IMR-90 (cell line): ENCODE results near the gene ANKFY1. TPM values are rescaled to one million over a fixed set of nuclear protein-coding genes. Genes with fewer than 3 reads are reported as not detected.

Experiments used
- ATAC-seq: fragments of 200-7000 bp; cut with Tn5 transposase; 2 replicates; pipeline ENCODE4 v1.9.1; 2020; ENCODE audit warnings: low read depth, mild to moderate bottlenecking, moderate library complexity
- BruUV-seq: library from RNA; stranded (reverse); fragments of 400-500 nt; replicated peaks from 2 replicates; lab custom pipeline; 2021; lab: Mats Ljungman, UMichigan
- CTCF ChIA-PET: fragments of 300-600 bp; formaldehyde crosslinking; extraction: SDS; loops from one replicate; lab custom pipeline; 2021; ENCODE audit warnings: antibody characterized with exemption; lab: Yijun Ruan, JAX
- POLR2A ChIA-PET: fragments of 300-600 bp; sonication (Branson Sonifier 250); formaldehyde crosslinking; loops from one replicate; lab custom pipeline; 2022; ENCODE audit warnings: antibody characterized with exemption; ENCODE audit not compliant: unreplicated experiment; lab: Charles Lee
- DNase-seq: peaks from one replicate; pipeline ENCODE4 v3.0.0; 2013
- H2AFZ ChIP-seq: replicated peaks from 2 replicates; pipeline ENCODE3; 2013; ENCODE audit warnings: low read length, mild to moderate bottlenecking; ENCODE audit not compliant: poor library complexity
- H2AK5ac ChIP-seq: 2 replicates; pipeline ENCODE4 v1.6.1; 2013; ENCODE audit warnings: low read depth, low read length, inconsistent platforms
- H2AK9ac ChIP-seq: replicated peaks from 2 replicates; pipeline ENCODE3; 2013; ENCODE audit warnings: mild to moderate bottlenecking, low read depth, low read length, moderate library complexity; ENCODE audit not compliant: poor library complexity
- H2BK120ac ChIP-seq: 2 replicates; pipeline ENCODE4 v1.6.1; 2013; ENCODE audit warnings: low read depth, low read length, inconsistent platforms
- H2BK15ac ChIP-seq: 3 replicates; pipeline ENCODE4 v1.6.1; 2013; ENCODE audit warnings: low read depth, low read length, inconsistent platforms
- H2BK20ac ChIP-seq: 2 replicates; pipeline ENCODE4 v1.6.1; 2013; ENCODE audit warnings: low read depth, mild to moderate bottlenecking, inconsistent platforms, low read length, moderate library complexity
- H2BK5ac ChIP-seq: 2 replicates; pipeline ENCODE4 v1.6.1; 2013; ENCODE audit warnings: mild to moderate bottlenecking, low read depth, low read length, inconsistent platforms; ENCODE audit not compliant: poor library complexity, severe bottlenecking
- H3K14ac ChIP-seq: replicated peaks from 2 replicates; pipeline ENCODE4 v1.6.1; 2013; ENCODE audit warnings: low read depth, low read length, inconsistent platforms
- H3K18ac ChIP-seq: 2 replicates; pipeline ENCODE4 v1.6.1; 2013; ENCODE audit warnings: low read depth, low read length, control low read depth
- H3K23ac ChIP-seq: 2 replicates; pipeline ENCODE4 v1.6.1; 2013; ENCODE audit warnings: low read depth, low read length, inconsistent platforms
- H3K27ac ChIP-seq: 2 replicates; pipeline ENCODE4 v1.5.1; 2013; ENCODE audit warnings: mild to moderate bottlenecking, control low read depth, low read length; ENCODE audit not compliant: insufficient read depth
- H3K27me3 ChIP-seq: 2 replicates; pipeline ENCODE4 v1.6.1; 2013; ENCODE audit warnings: low read length; ENCODE audit not compliant: control insufficient read depth, insufficient read depth
- H3K36me3 ChIP-seq: 2 replicates; pipeline ENCODE4 v1.6.1; 2013; ENCODE audit warnings: low read length, mixed read lengths; ENCODE audit not compliant: control insufficient read depth, insufficient read depth
- H3K4ac ChIP-seq: 2 replicates; pipeline ENCODE4 v1.6.1; 2013; ENCODE audit warnings: low read depth, low read length, inconsistent platforms
- H3K4me1 ChIP-seq: 2 replicates; pipeline ENCODE4 v1.6.1; 2013; ENCODE audit warnings: low read length, mixed read lengths; ENCODE audit not compliant: control insufficient read depth, insufficient read depth
- H3K4me2 ChIP-seq: 2 replicates; pipeline ENCODE4 v1.6.1; 2013; ENCODE audit warnings: low read depth, mild to moderate bottlenecking, control low read depth, low read length, moderate library complexity
- H3K4me3 ChIP-seq: 2 replicates; pipeline ENCODE4 v1.5.1; 2013; ENCODE audit warnings: low read depth, mild to moderate bottlenecking, control low read depth, low read length, moderate library complexity; ENCODE audit not compliant: insufficient read depth
- H3K56ac ChIP-seq: 2 replicates; pipeline ENCODE4 v1.6.1; 2013; ENCODE audit warnings: low read length, inconsistent platforms; ENCODE audit not compliant: insufficient read depth; ENCODE audit errors: extremely low read depth
- H3K79me1 ChIP-seq, 2 experiments: 2 replicates each; pipeline ENCODE4 v1.6.1; 2013; ENCODE audit warnings: low read length in 2 of 2, inconsistent platforms in 1 of 2, low read depth in 1 of 2
- H3K9ac ChIP-seq: 2 replicates; pipeline ENCODE4 v1.6.1; 2013; ENCODE audit warnings: low read depth, low read length, control low read depth
- H3K9me1 ChIP-seq: 2 replicates; pipeline ENCODE4 v1.6.1; 2013; ENCODE audit warnings: low read length, inconsistent platforms; ENCODE audit not compliant: insufficient read depth
- H3K9me3 ChIP-seq: 2 replicates; pipeline ENCODE4 v1.6.1; 2013; ENCODE audit warnings: low read length; ENCODE audit not compliant: control insufficient read depth, insufficient read depth
- H4K20me1 ChIP-seq: 2 replicates; pipeline ENCODE4 v1.6.1; 2013; ENCODE audit warnings: low read length, inconsistent platforms; ENCODE audit not compliant: insufficient read depth
- H4K5ac ChIP-seq: 2 replicates; pipeline ENCODE4 v1.6.1; 2013; ENCODE audit warnings: mild to moderate bottlenecking, low read depth, low read length, control low read depth
- H4K8ac ChIP-seq, 2 experiments: 2 replicates each; pipeline ENCODE4 v1.6.1; 2013; ENCODE audit warnings: low read depth in 2 of 2, low read length in 2 of 2, control low read depth in 1 of 2, inconsistent platforms in 1 of 2
- H4K91ac ChIP-seq: 2 replicates; pipeline ENCODE4 v1.6.1; 2013; ENCODE audit warnings: low read depth, low read length, inconsistent platforms; ENCODE audit not compliant: insufficient read depth
- CHD1 ChIP-seq: IDR thresholded peaks from 2 replicates; pipeline ENCODE4 v1.6.1; 2012; ENCODE audit warnings: low read depth, low read length, improper control_type of control experiment
- FOS ChIP-seq: fragments of 150-350 bp; IDR thresholded peaks from 2 replicates; pipeline ENCODE4 v1.6.1; 2016; ENCODE audit warnings: low read depth, low read length
- MXI1 ChIP-seq: IDR thresholded peaks from 2 replicates; pipeline ENCODE4 v1.6.1; 2012; ENCODE audit warnings: low read depth, mild to moderate bottlenecking, low read length, moderate library complexity, borderline replicate concordance
- NFE2L2 ChIP-seq: fragments of 150-350 bp; IDR thresholded peaks from 2 replicates; pipeline ENCODE4 v1.6.1; 2016; ENCODE audit warnings: low read depth, mild to moderate bottlenecking, low read length
- WGBS, 2 experiments: methylation state at CpG; one replicate each; pipeline versions ENCODE4 v1.1.5 to v1.1.7; 2013; ENCODE audit warnings: missing lambda C conversion rate in 2 of 2; ENCODE audit not compliant: insufficient read length in 1 of 2; ENCODE audit errors: extremely low coverage in 2 of 2; 5-methylcytosine and 5-hydroxymethylcytosine counted together
- dilution Hi-C: fragments of 300-500 bp; cut with HindIII; formaldehyde crosslinking; loops from one replicate; pipeline ENCODE4 v1.14.3; 2018; ENCODE audit warnings: low sequenced_read_pairs; ENCODE audit not compliant: unreplicated experiment
- in situ Hi-C: fragments of 300-500 bp; cut with MboI; formaldehyde crosslinking; loops from 3 replicates; pipeline ENCODE4 v1.14.3; 2019; ENCODE audit warnings: low sequenced_read_pairs, inconsistent platforms, mixed read lengths
- intact Hi-C: fragments of 100-400 bp; cut with micrococcal nuclease; formaldehyde crosslinking; loops from 2 replicates; pipeline ENCODE4 v1.10.0; 2022
- polyA plus RNA-seq, 3 experiments: library from polyadenylated mRNA; depleted of rRNA; stranded (reverse); fragments of >200 nt; gene quantifications; 2 replicates each; pipeline ENCODE4 v1.2.3, GENCODE V29; 2012; ENCODE audit warnings: low replicate concordance in 1 of 3
- total RNA-seq: library from RNA; depleted of rRNA; stranded (reverse); fragments of >200 nt; gene quantifications from 2 replicates; pipeline ENCODE4 v1.2.3, GENCODE V29; 2012
- TF ChIP-seq, protein P1 (sequence below): fragments of 150-350 bp; IDR thresholded peaks from 2 replicates; pipeline ENCODE4 v1.6.1; 2017; ENCODE audit warnings: mild to moderate bottlenecking, antibody characterized with exemption, low read length, low read depth
- TF ChIP-seq, protein P2 (sequence below): fragments of 150-350 bp; IDR thresholded peaks from 2 replicates; pipeline ENCODE4 v1.6.1; 2016; ENCODE audit warnings: low read depth, mild to moderate bottlenecking, low read length, moderate library complexity, borderline replicate concordance

Gene ANKFY1
- total and polyA plus RNA-seq, 2 of the 4 experiments (the other 2 are of a cell fraction), result 32.3 to 48.9 TPM

DNA sequence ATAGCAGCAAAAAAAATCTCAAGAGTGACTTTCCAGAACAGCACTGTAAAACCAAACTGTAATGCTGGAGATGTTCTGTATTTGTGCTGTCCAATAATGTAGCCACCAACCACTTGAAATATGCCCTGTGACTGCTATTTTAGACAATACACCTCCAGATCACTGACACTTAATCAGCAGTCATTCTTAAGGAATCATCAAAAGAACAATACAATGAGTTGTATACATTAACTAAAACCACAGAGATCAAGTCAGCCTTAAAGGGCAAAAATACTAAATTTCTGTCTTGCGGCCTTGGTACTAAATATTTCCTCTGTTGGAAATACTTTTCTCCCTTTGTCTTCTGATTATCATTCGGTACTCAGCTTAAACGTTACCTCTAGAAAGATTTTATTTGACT lies 33.6 kb upstream of the ANKFY1 start:
- Histone ChIP-seq H3K79me1 (peaks cover 34 to 65% of the 10 kb centered on the region in 2 experiments), H3K23ac (no peak overlapping the region), H3K4me3 (no peak overlapping the region), H2BK20ac (no peak overlapping the region), H3K27me3 (no peaks in the 10 kb centered on the region), H3K4me2 (no peak overlapping the region), H4K5ac (no peak overlapping the region), H2AFZ (no peak overlapping the region), H4K8ac (no peak overlapping the region), H3K4ac (no peak overlapping the region), H2BK5ac (no peak overlapping the region), H2BK120ac (no peak overlapping the region), H3K36me3 (peaks cover 12% of the 10 kb centered on the region), H4K91ac (no peak overlapping the region), H4K20me1 (peaks cover 46% of the 10 kb centered on the region; the same call in 1 of the 2 replicates), H3K14ac (no peak overlapping the region), H3K4me1 (peaks cover 5% of the 10 kb centered on the region; the same call in 1 of the 2 replicates), H2AK5ac (no peak overlapping the region), H3K9ac (no peak overlapping the region), H3K9me1 (peaks cover 8% of the 10 kb centered on the region; the same call in 1 of the 2 replicates), H3K27ac (no peak overlapping the region), H2AK9ac (no peak overlapping the region), H3K56ac (no peak overlapping the region), H3K9me3 (no peaks in the 10 kb centered on the region), H3K18ac (no peak overlapping the region), H2BK15ac (no peak overlapping the region)
- WGBS, 2 experiments, result no CpG with 5 or more reads among the region's 3 CpGs
- in situ Hi-C loops (no loop called here), dilution Hi-C loops (no loop called here), intact Hi-C loops (loop anchor here (5.0 kb wide), 2 partner anchors 40 to 60 kb away; no protein-coding TSS in a partner anchor)
- no TSS peak for BruUV-seq
- no peak for TF ChIP-seq CHD1
- TF ChIP-seq NFE2L2, result no peak
- no peak for TF ChIP-seq MXI1
- TF ChIP-seq, protein P1, sequence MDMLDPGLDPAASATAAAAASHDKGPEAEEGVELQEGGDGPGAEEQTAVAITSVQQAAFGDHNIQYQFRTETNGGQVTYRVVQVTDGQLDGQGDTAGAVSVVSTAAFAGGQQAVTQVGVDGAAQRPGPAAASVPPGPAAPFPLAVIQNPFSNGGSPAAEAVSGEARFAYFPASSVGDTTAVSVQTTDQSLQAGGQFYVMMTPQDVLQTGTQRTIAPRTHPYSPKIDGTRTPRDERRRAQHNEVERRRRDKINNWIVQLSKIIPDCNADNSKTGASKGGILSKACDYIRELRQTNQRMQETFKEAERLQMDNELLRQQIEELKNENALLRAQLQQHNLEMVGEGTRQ, result no peak
- TF ChIP-seq, protein P2, sequence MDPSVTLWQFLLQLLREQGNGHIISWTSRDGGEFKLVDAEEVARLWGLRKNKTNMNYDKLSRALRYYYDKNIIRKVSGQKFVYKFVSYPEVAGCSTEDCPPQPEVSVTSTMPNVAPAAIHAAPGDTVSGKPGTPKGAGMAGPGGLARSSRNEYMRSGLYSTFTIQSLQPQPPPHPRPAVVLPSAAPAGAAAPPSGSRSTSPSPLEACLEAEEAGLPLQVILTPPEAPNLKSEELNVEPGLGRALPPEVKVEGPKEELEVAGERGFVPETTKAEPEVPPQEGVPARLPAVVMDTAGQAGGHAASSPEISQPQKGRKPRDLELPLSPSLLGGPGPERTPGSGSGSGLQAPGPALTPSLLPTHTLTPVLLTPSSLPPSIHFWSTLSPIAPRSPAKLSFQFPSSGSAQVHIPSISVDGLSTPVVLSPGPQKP, result no peak
- TF ChIP-seq FOS, result no peak
- ChIA-PET POLR2A (no interaction called here), CTCF (no interaction called here)
- ATAC-seq (peak; percentile 46; the same call in 1 of the 2 replicates), DNase-seq (peak; percentile 7)
